T-cell (primary cell): ENCODE results near the gene PRKAG2. TPM values are rescaled to one million over a fixed set of nuclear protein-coding genes. Genes with fewer than 3 reads are reported as not detected.

Experiments
- ATAC-seq, 4 experiments: fragments of 200-7000 bp in 3 of 4; fragments of 150-1000 bp in 1 of 4; cut with Tn5 transposase; replicated peaks in 1 of 4; 1 replicate in 3 of 4; 2 replicates in 1 of 4; pipeline ENCODE4 v1.10.0; 2021; ENCODE audit warnings: moderate library complexity in 3 of 4, mild to moderate bottlenecking in 2 of 4, moderate number of reproducible peaks in 1 of 4
- CTCF ChIA-PET, 2 donors: fragments of 300-600 bp; sonication (Branson Sonifier 250); formaldehyde crosslinking; loops; one replicate each; lab custom pipeline; 2022; ENCODE audit warnings: antibody characterized with exemption in 2 of 2; lab: Charles Lee
- POLR2A ChIA-PET, 2 donors: fragments of 300-600 bp; sonication (Branson Sonifier 250); formaldehyde crosslinking; loops; one replicate each; lab custom pipeline; 2022; ENCODE audit warnings: antibody characterized with exemption in 2 of 2; lab: Charles Lee
- DNase-seq, 35 experiments: peaks; one replicate each; pipeline versions ENCODE4 v3.0.0 to v3.0.0-alpha.2; 2013 to 2023
- H3K27ac ChIP-seq: one replicate; pipeline ENCODE4 v1.5.1; 2013; ENCODE audit warnings: low read length
- H3K27me3 ChIP-seq, 2 experiments: replicated peaks in 1 of 2; 1 replicate in 1 of 2; 2 replicates in 1 of 2; pipeline versions ENCODE4 v1.6.1 to v1.7.0; 2013; ENCODE audit warnings: low read length in 1 of 2, mixed read lengths in 1 of 2; ENCODE audit not compliant: control insufficient read depth in 2 of 2, insufficient read depth in 2 of 2; ENCODE audit errors: extremely low read depth in 1 of 2
- H3K36me3 ChIP-seq, 2 donors: 1 replicate in 1 of 2; 2 replicates in 1 of 2; pipeline versions ENCODE4 v1.6.1 to v1.7.0; 2013; ENCODE audit warnings: low read length in 1 of 2; ENCODE audit not compliant: control insufficient read depth in 2 of 2, insufficient read depth in 1 of 2; ENCODE audit errors: extremely low read depth in 1 of 2
- H3K4me1 ChIP-seq, 2 experiments: 1 replicate in 1 of 2; 2 replicates in 1 of 2; pipeline versions ENCODE4 v1.6.1 to v1.7.0; 2013; ENCODE audit warnings: low read length in 2 of 2, mixed read lengths in 1 of 2; ENCODE audit not compliant: insufficient read depth in 2 of 2, control insufficient read depth in 1 of 2; ENCODE audit errors: extremely low read depth in 1 of 2
- H3K4me3 ChIP-seq, 2 donors: 1 replicate in 1 of 2; 2 replicates in 1 of 2; pipeline versions ENCODE4 v1.5.1 to v1.7.0; 2013; ENCODE audit warnings: mild to moderate bottlenecking in 2 of 2, low read length in 1 of 2, moderate library complexity in 1 of 2; ENCODE audit not compliant: control insufficient read depth in 1 of 2; ENCODE audit errors: extremely low read depth in 1 of 2
- H3K9me3 ChIP-seq: 2 replicates; pipeline ENCODE4 v1.7.0; 2013
- H3K27ac Mint-ChIP-seq, 2 donors: one replicate each; pipeline ENCODE4 v1.8.0; 2020 to 2021; ENCODE audit warnings: mild to moderate bottlenecking in 2 of 2, mixed read lengths in 2 of 2
- H3K27me3 Mint-ChIP-seq, 2 donors: one replicate each; pipeline ENCODE4 v1.8.0; 2021 to 2022; ENCODE audit warnings: mixed read lengths in 2 of 2
- H3K36me3 Mint-ChIP-seq: one replicate; pipeline ENCODE4 v1.8.0; 2021; ENCODE audit warnings: mixed read lengths
- H3K4me1 Mint-ChIP-seq, 3 donors: one replicate each; pipeline ENCODE4 v1.8.0; 2020 to 2022; ENCODE audit warnings: mixed read lengths in 3 of 3, mild to moderate bottlenecking in 1 of 3
- H3K4me3 Mint-ChIP-seq, 3 donors: one replicate each; pipeline ENCODE4 v1.8.0; 2020 to 2022; ENCODE audit warnings: mild to moderate bottlenecking in 3 of 3, mixed read lengths in 3 of 3, moderate library complexity in 3 of 3
- H3K9me3 Mint-ChIP-seq, 3 donors: one replicate each; pipeline ENCODE4 v1.8.0; 2020 to 2022; ENCODE audit warnings: mixed read lengths in 3 of 3
- WGBS: methylation state at CpG from one replicate; pipeline ENCODE4 v1.1.5; 2013; ENCODE audit warnings: missing lambda C conversion rate; ENCODE audit not compliant: insufficient coverage; 5-methylcytosine and 5-hydroxymethylcytosine counted together
- total RNA-seq, 35 experiments: library from RNA in 6 of 35; stranded (reverse) in 6 of 35; fragments of 120-200 nt in 1 of 35; gene quantifications; one replicate each; pipeline versions ENCODE4 v1.2.1 to v1.2.4 and lab custom pipeline; 2013 to 2026

PRKAG2 gene
- total RNA-seq, 5 donors from 2014 or later (not counting 1 experiment from before 2014, with no cell fraction given): 43.0 to 59.9 (median 49.3) TPM

- WGBS: 71% methylated on average over 3 of the region's 10 CpGs
- Mint-ChIP-seq H3K9me3 (no peaks in the 10 kb centered on the region), H3K36me3 (peaks cover 7% of the 10 kb centered on the region), H3K27me3 (no peaks in the 10 kb centered on the region), H3K4me3 (no peak overlapping the region), H3K4me1 (peaks cover 4 to 6% (median 6%) of the 10 kb centered on the region in 3 donors), H3K27ac (no peak overlapping the region)
- CTCF ChIA-PET: no interaction called here
- Histone ChIP-seq H3K27ac (no peak overlapping the region), H3K9me3 (no peaks in the 10 kb centered on the region), H3K4me1 (no peaks in the 10 kb centered on the region), H3K27me3 (no peaks in the 10 kb centered on the region), H3K36me3 (peaks cover 2 to 3% of the 10 kb centered on the region in 2 donors), H3K4me3 (no peak overlapping the region)
- POLR2A ChIA-PET: no interaction called here
- DNase-seq: no peak
- ATAC-seq: no peak
Measured at GRCh38 chr7:151736403-151736909, 140.5 kb downstream of the PRKAG2 start.

- CTCF ChIA-PET: no interaction called here
- WGBS: 94% methylated on average over 20 of the region's 25 CpGs
- Histone ChIP-seq H3K36me3 (peaks cover 2 to 3% of the 10 kb centered on the region in 2 donors), H3K9me3 (no peaks in the 10 kb centered on the region), H3K27ac (no peak overlapping the region), H3K27me3 (no peaks in the 10 kb centered on the region), H3K4me1 (no peaks in the 10 kb centered on the region), H3K4me3 (no peak overlapping the region)
- Mint-ChIP-seq H3K27me3 (no peaks in the 10 kb centered on the region), H3K27ac (no peak overlapping the region), H3K4me3 (no peak overlapping the region), H3K4me1 (peaks cover 4 to 6% (median 6%) of the 10 kb centered on the region in 3 donors), H3K36me3 (peaks cover 7% of the 10 kb centered on the region), H3K9me3 (no peaks in the 10 kb centered on the region)
- ATAC-seq (no peak), DNase-seq (no peak)
- POLR2A ChIA-PET: no interaction called here
Measured at GRCh38 chr7:151735851-151736402, 141.0 kb downstream of the PRKAG2 start.

GRCh38 chr7:151735186-151735850, 141.6 kb downstream of the PRKAG2 start:
- H3K4me3 ChIP-seq: no peak overlapping the region
- ChIA-PET POLR2A (no interaction called here), CTCF (no interaction called here)
- no peaks in the 10 kb centered on the region for H3K27me3 Mint-ChIP-seq
- peaks cover under 1 to 3% of the 10 kb centered on the region in 2 donors for H3K36me3 ChIP-seq
- H3K27me3 ChIP-seq: no peaks in the 10 kb centered on the region
- H3K36me3 Mint-ChIP-seq: peaks cover 5% of the 10 kb centered on the region
- H3K4me1 Mint-ChIP-seq: peaks cover 3 to 6% (median 4%) of the 10 kb centered on the region in 3 donors
- ATAC-seq (no peak), DNase-seq (no peak)
- no peaks in the 10 kb centered on the region for H3K4me1 ChIP-seq
- H3K9me3 Mint-ChIP-seq: no peaks in the 10 kb centered on the region
- 61% methylated on average over 5 of the region's 9 CpGs for WGBS
- H3K4me3 Mint-ChIP-seq: no peak overlapping the region
- no peak overlapping the region for H3K27ac Mint-ChIP-seq
- H3K27ac ChIP-seq: no peak overlapping the region
- no peaks in the 10 kb centered on the region for H3K9me3 ChIP-seq

- Histone ChIP-seq H3K27ac (no peak overlapping the region), H3K36me3 (no peaks in the 10 kb centered on the region), H3K27me3 (no peaks in the 10 kb centered on the region), H3K4me1 (no peaks in the 10 kb centered on the region), H3K9me3 (no peaks in the 10 kb centered on the region), H3K4me3 (no peak overlapping the region)
- ATAC-seq (no peak), DNase-seq (no peak)
- no peaks in the 10 kb centered on the region for H3K9me3 Mint-ChIP-seq
- CTCF ChIA-PET: no interaction called here
- POLR2A ChIA-PET: no interaction called here
- H3K27me3 Mint-ChIP-seq: no peaks in the 10 kb centered on the region
- H3K4me3 Mint-ChIP-seq: no peak overlapping the region
- peaks cover 5 to 12% (median 8%) of the 10 kb centered on the region in 3 donors for H3K4me1 Mint-ChIP-seq
- H3K27ac Mint-ChIP-seq: no peak overlapping the region
- WGBS: 91% methylated on average over 5 of the region's 9 CpGs
- H3K36me3 Mint-ChIP-seq: peaks cover 5% of the 10 kb centered on the region
Measured at GRCh38 chr7:151732834-151733592, 143.9 kb downstream of the PRKAG2 start.

- Mint-ChIP-seq H3K36me3 (peaks cover 5% of the 10 kb centered on the region), H3K9me3 (no peaks in the 10 kb centered on the region), H3K27me3 (no peaks in the 10 kb centered on the region), H3K4me3 (no peak overlapping the region), H3K4me1 (peaks cover 5 to 12% (median 7%) of the 10 kb centered on the region in 3 donors), H3K27ac (no peak overlapping the region)
- H3K4me1 ChIP-seq: no peaks in the 10 kb centered on the region
- CTCF ChIA-PET: no interaction called here
- no peaks in the 10 kb centered on the region for H3K36me3 ChIP-seq
- 92% methylated on average over 11 of the region's 13 CpGs for WGBS
- ATAC-seq: no peak
- H3K4me3 ChIP-seq: no peak overlapping the region
- H3K9me3 ChIP-seq: no peaks in the 10 kb centered on the region
- no peak overlapping the region for H3K27ac ChIP-seq
- POLR2A ChIA-PET: no interaction called here
- no peak for DNase-seq
- H3K27me3 ChIP-seq: no peaks in the 10 kb centered on the region
Measured at GRCh38 chr7:151732292-151732691, 144.6 kb downstream of the PRKAG2 start.

GRCh38 chr7:151731022-151731441, 145.9 kb downstream of the PRKAG2 start:
- Histone ChIP-seq H3K27ac (no peak overlapping the region), H3K4me1 (no peaks in the 10 kb centered on the region), H3K4me3 (no peak overlapping the region), H3K36me3 (no peaks in the 10 kb centered on the region), H3K9me3 (no peaks in the 10 kb centered on the region), H3K27me3 (no peaks in the 10 kb centered on the region)
- Mint-ChIP-seq H3K9me3 (no peaks in the 10 kb centered on the region), H3K4me1 (peaks cover 5 to 17% (median 12%) of the 10 kb centered on the region in 3 donors), H3K36me3 (peaks cover 8% of the 10 kb centered on the region), H3K27ac (no peak overlapping the region), H3K4me3 (no peak overlapping the region), H3K27me3 (no peaks in the 10 kb centered on the region)
- DNase-seq (no peak), ATAC-seq (no peak)
- 98% methylated on average over 5 of the region's 8 CpGs for WGBS
- CTCF ChIA-PET: no interaction called here
- POLR2A ChIA-PET: no interaction called here
